GM21526 (cell line): Measurements from ENCODE around the gene TSTD2.
A peak's percentile ranks its signal among the peaks of the same experiment; 100 is the strongest.

Source experiments
- ATAC-seq: cut with Tn5 transposase; IDR thresholded peaks from one replicate; pipeline ENCODE4 v1.9.1; 2021; ENCODE audit warnings: moderate library complexity; ENCODE audit not compliant: unreplicated experiment, low FRiP score

The TSTD2 gene

GRCh38 chr9:97632985-97633858 is at the start of gene TSTD2, which contains the start of gene NCBP1:
TSS of gene TSTD2 (minus strand) at chr9:97633368. CDS start at chr9:97627562, 5,806 bp downstream.
TSS of gene NCBP1 (plus strand) at chr9:97633821. CDS start at chr9:97633882, 61 bp downstream.
- peak; percentile 82 for ATAC-seq

- no peak for ATAC-seq
Measured at GRCh38 chr9:97682242-97682641, 49.1 kb upstream of the TSTD2 start.

- no peak for ATAC-seq
Measured at GRCh38 chr9:97675655-97676054, 42.5 kb upstream of the TSTD2 start.

- no peak for ATAC-seq
Measured at GRCh38 chr9:97673922-97674321, 40.8 kb upstream of the TSTD2 start.

GRCh38 chr9:97672403-97672802 is 39.2 kb upstream of the TSTD2 start:
- no peak for ATAC-seq

GRCh38 chr9:97670586-97670985 is 37.4 kb upstream of the TSTD2 start:
- no peak for ATAC-seq

- ATAC-seq = no peak
Measured at GRCh38 chr9:97668485-97668884, 35.3 kb upstream of the TSTD2 start.

- no peak for ATAC-seq
Measured at GRCh38 chr9:97666907-97667686, 33.9 kb upstream of the TSTD2 start.

GRCh38 chr9:97665742-97666141 is 32.6 kb upstream of the TSTD2 start:
- ATAC-seq = no peak

GRCh38 chr9:97660847-97661246 is 27.7 kb upstream of the TSTD2 start:
- no peak for ATAC-seq

- ATAC-seq = no peak
Measured at GRCh38 chr9:97660340-97660739, 27.2 kb upstream of the TSTD2 start.

- ATAC-seq = no peak
Measured at GRCh38 chr9:97659771-97660170, 26.6 kb upstream of the TSTD2 start.

GRCh38 chr9:97658707-97659106 is 25.5 kb upstream of the TSTD2 start:
- no peak for ATAC-seq

- ATAC-seq = no peak
Measured at GRCh38 chr9:97651646-97652045, 18.5 kb upstream of the TSTD2 start.

GRCh38 chr9:97647996-97648395 is 14.8 kb upstream of the TSTD2 start:
- ATAC-seq = no peak

GRCh38 chr9:97645720-97646119 is 12.6 kb upstream of the TSTD2 start:
- ATAC-seq = no peak

- ATAC-seq = no peak
Measured at GRCh38 chr9:97640325-97640724, 7.2 kb upstream of the TSTD2 start.

- no peak for ATAC-seq
Measured at GRCh38 chr9:97638666-97639065, 5.5 kb upstream of the TSTD2 start.

- ATAC-seq = no peak
Measured at GRCh38 chr9:97636903-97637302, 3.7 kb upstream of the TSTD2 start.

- ATAC-seq = no peak
Measured at GRCh38 chr9:97635026-97635425, 1.9 kb upstream of the TSTD2 start.

- no peak for ATAC-seq
Measured at GRCh38 chr9:97633859-97634490, 807 bp upstream of the TSTD2 start.
